ENCODE data around the gene NEK6. TPM values are rescaled to one million over a fixed set of nuclear protein-coding genes. Genes with fewer than 3 reads are reported as not detected.

Gene NEK6
- total RNA-seq, 1 donor from 2014 or later: 18.7 TPM

DNA sequence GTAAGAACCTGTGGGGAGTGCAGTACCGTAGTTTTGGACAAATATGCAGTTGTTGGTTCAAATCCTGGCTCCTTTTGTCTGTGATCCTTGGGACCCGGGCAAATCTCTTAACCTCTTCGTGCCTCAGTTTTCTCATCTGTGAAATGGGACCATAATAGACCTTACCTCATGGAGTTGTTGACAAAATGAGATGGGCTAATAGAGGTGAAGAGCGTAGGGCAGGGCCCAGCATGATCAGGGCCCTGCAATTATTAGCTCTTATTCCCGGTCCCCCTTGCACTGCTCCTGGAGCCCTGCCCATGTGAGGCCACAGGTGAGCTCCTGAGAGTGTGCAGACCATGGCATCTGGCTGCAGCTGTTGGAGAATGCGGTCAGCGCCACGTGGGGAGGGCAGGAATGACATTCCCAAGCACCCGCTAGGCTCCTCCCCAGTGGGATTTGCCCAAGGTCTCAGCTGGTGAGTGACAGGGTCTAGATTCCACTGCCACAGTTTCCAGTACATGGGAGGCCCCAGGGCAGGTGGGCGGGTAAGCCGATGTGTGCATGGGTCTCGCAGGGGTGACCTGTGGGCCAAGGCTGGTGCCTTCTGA, 41.0 kb downstream of the NEK6 start:
- DNase-seq: no peak

DNA sequence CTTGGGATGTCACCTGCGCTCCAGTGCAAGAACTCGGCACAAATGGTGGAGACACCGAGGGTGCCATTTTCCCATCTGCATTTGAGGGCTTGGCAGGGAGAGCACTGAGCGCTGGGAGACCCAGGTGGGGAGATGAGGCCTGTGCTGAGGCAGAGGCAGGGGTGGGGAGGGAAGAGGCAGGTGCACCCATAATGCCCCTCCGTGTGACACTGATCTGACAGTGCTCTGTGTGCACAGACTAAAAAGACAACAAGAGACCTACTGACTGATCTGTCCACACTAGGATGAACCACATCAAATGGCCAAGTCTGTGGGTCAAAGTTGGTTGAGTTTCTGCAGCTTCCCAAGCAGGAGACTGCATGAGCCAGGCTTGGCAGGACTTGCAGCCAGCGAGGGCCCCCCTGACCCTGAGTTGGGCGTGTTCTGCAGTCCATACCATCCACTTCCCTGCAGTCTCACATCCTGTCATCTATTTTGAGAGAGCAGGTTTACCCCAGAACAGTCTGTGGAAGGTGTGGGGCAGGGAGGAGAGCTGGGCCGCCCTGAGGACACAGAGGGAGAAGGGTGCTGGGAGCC, 41.9 kb downstream of the NEK6 start:
- DNase-seq: no peak

DNA sequence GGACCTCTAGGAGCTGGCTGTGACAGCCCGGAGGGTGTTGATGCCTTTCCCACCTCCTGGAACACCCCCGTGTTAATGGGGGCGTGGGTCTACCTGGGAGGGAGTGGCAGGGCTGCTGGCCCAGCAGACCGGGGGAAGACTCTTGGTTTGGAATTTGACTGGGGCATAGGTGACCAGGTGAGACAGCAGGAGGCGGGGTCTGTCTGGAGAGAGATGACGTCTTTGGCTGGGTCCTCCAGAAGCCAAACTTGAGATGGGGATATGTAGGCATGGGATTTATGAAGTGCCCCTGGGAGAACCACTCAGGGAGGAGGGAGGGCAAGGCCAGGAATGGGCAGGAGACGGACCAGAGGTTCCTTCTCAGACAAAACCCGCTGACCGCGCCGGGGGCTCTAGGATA, 42.6 kb downstream of the NEK6 start:
- DNase-seq: no peak

DNA sequence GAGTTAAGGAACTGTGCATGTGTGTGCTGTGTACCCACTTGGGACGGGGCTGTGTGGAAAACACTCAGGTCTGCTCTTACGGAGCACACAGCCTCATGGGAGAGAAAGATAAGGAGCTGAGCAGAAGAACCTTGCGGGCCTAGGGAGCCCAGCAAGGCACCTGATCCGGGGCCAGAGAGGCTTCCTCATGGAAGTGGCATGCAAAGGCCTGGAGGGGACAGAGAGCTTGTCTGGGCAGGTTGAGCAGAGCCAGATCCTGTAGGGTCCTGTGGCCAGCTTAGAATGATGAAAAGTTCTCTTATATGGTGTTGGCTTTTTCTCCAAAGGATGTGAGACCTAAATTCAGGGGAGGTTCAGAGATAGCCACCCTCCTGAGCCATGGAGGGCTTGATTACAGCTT, 45.2 kb downstream of the NEK6 start:
- no peak for DNase-seq

DNA sequence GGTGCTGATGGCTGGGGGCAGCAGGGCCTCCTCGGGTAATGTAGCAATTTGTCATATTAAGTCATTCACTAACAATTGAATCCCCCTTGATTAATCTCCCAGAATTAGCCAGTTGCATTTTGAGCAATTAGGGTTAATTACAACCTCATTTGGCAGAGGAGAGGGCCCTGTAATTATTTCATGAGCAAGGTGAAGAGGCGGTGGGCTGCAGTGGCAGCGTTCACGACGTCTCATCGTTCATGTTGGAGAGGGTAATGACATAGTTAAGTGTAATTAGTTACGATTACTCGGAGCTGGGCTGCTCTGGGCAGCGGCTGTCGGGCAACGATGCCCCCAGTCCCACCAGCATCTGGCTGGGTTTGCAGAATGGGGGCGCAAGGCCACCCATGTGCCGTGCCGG, 46.0 kb downstream of the NEK6 start:
- no peak for DNase-seq

DNA sequence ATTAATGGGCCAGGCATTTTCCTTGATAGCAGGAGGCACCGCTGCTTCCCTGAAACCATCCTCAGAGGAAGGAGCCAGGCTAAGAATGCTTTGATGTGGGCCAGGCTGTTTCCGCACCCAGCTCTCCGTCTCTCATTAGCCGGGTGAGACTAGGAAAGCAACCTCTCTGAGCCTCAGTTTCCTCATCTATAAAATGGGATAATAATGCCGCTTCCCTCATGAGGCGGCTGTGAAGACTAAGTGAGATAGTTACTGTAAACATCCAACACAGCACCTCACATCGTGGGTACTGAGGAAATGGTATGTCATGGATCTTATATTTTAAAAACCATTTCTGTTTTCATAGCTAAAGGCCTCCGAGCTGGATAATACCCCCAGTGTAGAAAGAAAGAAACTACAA, 46.5 kb downstream of the NEK6 start:
- no peak for DNase-seq

DNA sequence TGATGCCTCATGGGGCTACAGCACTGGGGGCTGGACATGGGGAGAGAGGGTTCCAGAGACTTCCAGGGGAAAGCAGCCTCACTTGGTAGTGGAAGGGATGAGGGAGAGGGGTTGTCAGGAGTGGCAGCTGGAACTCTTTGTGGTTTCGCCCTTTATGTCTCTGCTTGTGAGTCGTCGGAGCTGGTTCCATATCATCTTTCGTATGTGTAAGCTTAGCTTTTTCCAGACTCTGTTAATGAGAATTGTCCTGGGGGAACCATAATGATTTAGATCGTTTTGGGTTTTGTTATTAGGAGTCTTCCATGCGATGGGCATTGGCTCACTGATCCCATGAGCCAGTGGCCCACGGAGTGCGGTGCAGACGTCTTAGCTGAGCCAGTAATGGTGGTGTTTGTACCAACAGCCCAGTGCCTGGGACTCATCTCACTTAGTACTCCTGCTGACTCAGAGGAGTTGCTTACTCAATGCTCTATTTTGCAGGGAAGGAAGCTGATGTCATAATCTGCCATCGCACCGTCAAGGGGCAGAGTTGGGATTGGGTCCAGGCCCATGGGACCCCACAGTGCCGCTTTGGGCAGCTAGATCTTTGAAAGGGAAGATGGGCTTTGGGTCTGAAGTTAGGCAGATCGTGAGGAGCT, 48.5 kb downstream of the NEK6 start:
- DNase-seq: peak; percentile 86

DNA sequence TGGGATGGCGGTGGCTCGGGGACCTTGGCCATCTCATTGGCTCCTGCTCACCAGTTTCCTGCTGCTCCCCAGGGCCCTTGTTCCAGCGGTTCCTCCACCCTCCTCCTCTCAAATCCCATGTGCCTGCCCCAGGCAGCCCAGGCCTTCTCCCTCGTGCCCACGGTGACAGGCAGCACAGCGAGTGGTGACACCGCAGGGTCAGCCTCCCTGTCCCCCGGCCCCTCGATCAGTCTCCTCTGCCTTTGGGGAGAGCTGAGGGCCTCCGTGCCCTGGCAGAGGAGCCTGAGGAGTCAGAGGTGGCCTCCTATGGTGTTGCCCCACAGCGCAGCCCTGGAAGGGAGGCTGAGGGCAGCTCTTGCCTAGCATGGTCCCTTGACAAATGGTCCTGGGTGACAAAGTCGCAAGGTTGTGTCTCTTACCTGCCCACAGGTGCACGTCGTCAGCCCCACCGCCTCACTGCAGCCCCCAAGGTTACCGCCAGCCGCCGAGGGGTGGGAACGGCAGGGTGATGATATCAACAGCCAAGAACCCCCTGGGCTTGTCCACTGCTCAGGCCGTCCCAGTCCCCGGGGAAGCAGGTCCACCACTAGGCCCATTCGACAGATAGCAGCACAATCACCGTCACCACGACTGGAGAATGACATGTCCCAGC, 49.8 kb downstream of the NEK6 start:
- DNase-seq: no peak

DNA sequence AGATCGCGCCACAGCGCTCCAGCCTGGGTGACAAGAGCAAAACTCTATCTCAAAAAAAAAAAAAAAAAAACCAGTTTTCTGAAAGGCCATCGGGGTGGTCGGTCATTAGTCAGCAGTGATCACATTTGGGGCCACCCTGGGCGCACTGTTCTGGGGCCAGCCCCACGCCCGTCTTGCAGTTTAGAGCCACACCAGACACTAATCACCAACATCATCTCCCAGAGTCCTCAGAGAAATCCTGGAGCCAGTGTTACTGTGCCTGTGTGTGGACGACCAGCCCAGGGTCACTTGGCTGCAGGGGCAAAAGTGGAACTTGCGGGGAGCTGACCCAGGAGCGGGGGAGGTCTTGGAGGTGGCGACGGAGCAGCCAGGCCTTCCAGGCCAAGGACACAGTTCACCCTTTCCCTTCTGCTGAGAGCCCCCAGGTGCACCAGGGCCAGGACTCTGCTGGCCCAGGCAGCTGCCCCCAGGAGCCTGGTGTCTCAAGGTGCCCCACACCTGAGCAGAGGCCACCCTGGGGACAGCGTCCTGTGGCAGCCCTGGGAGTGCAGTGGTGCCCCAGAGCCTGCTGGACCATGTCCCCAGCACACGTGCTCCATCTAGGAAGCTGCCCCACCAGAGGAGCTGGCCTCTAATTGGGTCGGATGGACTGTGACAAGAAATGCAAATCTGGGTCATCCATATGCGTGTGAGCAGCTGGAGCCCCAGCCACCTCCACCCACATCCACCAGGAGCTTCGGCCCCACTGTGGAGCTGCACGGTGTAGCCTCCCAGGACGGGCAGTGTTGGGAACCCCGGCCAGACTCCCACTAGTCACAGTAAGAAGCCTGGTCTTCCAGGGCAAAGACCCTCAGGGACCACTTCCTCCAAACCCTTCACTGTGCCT, 51.1 kb downstream of the NEK6 start:
- no peak for DNase-seq

DNA sequence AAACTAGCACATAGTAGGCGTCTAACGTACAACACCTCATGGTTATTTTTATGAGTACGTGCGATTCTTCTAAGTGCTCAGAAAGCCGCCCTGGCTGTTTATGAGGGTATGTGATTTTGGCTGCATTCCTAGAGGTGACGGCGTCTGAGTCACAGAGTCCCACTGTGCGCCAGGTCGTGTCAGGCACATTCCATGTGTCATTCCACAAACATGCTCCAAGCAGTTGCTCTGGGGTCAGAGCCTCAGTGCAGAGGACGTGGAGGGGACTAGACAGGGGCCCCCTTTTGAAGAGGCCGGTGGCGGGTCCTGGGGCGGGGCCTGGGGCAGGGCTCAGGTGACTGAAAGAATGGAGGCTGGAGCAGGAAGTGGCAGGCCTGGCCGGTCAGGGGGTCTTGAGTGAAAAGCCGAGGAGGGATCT, 51.9 kb downstream of the NEK6 start:
- peak; percentile 96 for DNase-seq

DNA sequence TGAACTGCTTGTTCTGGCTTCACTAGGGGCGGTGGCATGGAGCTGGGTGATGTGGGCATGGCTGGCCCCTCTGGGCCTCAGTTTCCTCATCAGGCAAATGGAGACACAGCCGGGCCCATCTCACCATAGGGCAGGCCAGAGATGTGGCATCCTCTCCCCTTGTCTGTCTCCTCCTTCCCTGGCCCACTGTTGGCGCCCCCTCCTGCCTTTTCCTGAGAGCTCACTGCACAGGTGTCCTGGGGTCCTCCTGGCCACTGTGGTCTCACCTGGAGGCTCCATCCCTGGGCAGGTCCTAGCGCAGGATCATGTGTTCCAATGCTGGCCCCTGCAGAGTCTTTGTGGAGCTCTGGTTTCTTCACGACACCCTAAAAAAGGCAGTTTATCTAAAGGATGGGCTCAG, 53.5 kb downstream of the NEK6 start:
- DNase-seq: no peak

DNA sequence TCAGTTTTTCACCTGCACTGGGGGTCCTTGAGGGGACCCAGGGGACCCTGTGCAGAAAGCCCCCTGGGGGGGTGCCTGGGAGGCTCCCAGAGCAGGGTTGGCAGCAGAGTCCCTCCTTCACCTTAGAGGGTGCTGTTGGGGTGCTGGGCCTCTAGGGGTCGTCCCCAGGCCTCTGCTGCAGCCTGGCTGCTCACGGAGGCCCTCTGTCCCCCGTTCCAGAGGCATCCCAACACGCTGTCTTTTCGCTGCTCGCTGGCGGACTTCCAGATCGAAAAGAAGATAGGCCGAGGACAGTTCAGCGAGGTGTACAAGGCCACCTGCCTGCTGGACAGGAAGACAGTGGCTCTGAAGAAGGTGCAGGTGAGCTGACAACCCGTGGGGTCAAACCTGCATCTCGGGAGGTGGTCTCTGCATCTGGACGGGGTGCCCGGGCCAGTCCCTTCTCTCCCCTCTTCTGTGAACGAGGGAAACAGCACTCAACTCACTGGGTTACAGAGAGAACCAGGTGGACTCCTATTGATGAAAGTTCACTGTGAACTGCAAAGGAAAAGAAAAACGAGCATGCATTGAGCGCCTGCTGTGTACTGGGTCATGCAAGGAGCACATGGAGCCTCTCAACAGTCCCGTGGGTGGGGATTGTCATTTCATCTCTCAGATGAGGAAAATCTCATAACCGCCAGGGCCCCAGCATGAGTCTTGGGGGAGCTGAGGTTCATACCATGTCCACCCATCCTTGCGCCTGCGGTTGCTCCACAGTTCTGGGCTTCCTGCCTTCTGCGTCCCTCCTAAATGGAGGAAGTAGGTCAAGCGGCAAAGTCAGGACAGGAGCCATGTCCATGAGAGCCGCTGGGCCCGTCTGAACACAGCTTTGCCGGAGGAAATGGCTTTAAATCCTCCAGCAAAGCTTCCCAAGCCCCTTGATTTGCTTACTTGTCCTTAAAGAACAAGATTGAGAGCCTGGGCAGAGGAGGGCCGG, 54.8 kb downstream of the NEK6 start:
- no peak for DNase-seq

DNA sequence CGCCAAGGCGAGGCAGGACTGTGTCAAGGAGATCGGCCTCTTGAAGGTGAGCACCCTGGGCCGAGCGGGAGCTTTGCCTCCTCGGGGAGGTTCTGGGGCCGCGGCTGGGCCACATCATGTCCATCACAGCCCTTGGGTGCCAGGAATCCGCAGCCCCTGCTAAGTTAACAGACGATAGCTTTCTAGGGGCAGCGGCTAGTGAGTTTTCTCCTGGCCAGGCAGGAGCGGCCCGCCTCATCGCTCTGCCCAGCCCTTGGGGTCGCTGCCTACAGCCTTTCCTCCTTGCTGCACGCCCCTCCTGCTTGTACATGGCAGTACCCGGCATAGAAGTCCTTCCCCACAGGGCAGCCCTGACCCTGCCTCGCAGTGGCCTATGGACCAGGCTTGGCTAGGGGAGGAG, 56.2 kb downstream of the NEK6 start:
- DNase-seq: no peak

DNA sequence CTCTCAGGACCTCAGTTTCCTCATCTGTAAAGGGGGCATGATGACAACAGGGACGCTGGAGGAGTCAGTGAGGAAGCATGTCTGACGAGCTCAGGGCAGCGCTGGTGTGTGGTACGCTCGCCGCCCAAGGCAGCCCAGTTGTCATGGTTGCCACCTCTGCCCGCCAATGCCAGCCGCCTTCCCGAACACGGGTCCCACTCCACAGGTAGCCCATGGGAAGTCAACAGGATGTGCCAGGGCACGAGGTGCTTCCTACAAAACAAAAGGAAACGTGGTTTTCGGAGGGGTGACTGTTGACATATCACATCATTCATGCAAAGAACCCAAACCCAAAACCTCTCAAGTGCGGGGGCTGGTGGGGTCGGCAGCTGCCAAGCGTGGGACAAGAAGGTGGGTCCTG, 58.1 kb downstream of the NEK6 start:
- peak; percentile 35 for DNase-seq

DNA sequence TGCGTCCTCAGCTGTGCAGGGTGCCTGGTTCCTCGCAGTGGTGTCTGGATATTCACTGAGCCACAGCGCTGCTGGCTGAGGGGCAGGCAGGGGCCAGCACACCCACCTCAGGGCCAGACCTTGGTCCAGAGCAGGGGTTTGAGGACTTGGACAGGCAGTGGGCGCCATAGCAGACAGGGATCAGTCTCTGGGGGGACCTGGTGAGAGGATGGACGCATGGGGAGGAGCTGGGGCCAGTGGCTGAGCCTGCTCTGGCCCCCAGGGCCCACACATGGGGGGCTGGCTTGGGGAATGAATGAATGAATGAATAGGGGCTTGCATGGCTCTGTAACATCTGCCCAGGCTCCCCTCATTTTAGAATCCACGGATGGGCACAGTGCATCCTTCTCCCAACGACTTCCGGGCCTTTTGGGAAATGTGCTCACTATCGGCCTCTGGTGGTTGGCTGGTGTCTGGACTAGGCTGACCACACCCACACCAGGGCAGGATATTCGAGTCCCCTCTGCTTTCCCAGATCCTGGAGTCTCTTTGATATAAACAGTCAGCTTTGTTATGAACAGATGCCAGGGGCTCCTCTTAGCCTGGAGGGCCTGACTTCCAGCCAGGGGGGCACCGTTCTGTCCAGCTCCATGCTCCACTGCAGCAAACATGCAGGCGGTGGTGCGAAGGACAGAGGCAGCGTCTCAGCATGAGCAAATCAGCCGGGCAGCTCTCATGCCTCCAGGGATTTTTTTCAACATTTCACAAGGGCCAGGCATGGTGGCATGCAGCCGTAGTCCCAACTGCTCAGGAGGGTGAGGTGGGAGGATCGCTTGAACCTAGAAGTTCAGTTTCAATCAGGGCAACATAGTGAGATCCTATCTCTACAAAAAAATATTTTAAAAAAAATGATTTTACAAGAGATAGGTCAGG, 62.6 kb downstream of the NEK6 start:
- peak; percentile 71 for DNase-seq

DNA sequence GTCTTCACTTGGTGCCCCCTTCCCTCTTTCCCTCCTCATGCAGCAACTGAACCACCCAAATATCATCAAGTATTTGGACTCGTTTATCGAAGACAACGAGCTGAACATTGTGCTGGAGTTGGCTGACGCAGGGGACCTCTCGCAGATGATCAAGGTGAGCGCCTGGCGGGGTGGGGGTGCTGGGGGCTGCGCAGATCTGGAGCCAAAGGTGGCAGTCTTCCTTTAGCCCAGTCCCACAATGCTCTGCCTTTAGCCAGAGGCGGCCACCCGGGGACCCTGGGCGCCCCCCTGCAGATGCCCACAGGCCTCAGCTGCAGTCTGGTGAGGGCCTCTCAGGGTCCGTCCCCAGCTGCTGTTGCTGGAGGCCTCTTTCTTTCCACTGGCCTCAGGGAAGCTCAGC, 63.7 kb downstream of the NEK6 start:
- no peak for DNase-seq

DNA sequence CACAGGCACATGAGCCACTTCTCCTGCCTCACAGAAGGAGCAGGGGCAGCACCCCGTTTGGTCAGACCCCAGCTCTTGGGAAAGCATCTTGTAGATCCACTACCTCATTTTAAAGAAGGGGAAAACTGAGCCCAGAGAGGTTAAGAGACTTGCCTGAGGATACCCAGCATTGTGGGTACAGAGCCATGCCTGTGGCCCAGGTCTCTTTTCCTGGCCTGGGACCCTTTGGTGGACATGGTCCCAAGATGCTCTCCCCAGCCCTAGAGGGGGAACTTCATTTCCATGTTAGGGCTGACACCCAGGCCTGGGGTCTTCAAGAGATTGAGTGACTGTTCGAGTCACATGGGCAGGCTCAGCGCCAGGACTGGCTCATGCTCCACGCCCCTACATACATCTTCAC, 64.2 kb downstream of the NEK6 start:
- no peak for DNase-seq

DNA sequence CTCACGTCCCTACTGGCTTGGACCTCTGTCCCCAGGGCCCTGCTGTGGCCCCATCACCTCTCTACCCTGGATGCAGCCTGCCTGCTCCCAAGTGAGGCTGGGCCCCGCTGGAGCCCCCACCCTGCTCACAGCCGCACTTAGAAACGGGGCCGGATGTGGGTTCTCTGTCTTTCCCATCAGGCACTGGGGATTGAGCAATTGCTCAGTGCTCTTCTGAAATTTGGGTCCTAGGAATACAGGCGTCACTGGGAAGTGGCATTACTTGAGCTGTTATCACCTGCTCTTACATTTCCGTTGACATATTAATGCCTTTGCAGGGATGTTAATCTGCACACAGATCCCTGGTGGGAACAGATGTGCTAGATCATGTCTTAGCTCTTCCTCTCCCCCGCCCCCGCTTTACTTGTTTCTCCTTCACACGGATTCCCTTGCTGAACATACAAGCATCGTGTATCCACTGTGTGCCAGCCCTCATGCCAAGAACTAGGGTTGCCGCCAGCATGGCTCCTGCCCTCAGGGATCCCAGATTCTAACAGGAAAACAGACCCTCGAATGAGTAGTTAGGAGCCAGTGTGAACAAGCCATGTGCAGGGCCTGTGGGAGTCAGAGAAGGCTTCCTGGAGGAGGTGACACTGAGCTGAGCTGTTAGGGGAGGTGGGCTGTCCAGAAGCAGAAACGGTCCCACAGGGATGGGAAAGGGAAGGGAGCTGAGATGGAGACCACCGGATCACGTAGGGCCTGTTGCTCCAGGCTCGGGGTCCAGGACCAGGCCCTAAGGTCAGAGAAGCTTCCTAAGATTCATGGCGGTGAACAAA, 65.1 kb downstream of the NEK6 start:
- DNase-seq: no peak

DNA sequence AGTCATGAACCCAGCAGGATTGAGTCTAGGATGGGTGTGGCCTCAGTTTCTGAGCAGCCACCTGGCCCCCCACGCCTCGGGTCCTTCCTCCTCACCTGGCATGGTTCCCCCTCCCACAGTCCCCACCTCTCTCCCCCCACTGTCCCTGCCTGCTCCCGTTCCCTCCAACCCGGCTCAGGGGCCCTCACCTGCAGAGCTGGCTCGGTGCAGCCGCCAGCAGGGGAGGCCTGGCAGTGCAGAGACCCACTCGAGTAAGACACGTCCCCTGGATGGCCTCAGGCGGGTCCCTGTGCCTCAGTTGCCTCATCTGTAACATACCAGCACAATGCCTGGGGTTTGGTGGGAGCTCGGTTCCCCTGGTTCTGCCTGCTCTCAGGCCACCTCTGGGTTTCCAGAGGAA, 66.2 kb downstream of the NEK6 start:
- DNase-seq: no peak

DNA sequence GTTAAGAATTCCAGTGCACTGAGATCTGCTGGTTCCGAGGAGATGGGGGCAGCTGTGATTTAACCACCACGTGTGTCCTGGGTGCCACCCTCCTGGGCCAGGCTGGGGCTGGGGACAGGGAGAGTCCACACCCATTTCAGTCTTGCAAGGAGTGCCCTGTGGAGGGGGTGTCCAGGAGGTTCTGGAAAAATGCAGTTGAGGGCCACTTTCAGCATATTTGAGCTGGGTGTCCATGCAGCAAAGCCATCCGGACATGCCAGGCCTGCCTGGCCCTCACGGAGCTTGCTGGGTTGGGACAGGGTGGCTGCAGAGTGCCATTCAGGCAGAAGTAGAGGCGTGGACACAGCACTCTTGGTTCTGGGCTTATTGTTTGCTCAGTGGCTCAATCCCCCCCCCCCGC, 68.1 kb downstream of the NEK6 start:
- DNase-seq: no peak
